ENCODE measurements around the gene GPR15. TPM values are rescaled to one million over a fixed set of nuclear protein-coding genes. Genes with fewer than 3 reads are reported as not detected.

Gene GPR15
- total RNA-seq, 1 donor from 2014 or later = not detected

- H3K4me3 Mint-ChIP-seq = peak overlapping the region; percentile 80
Observed at GRCh38 chr3:98521897-98522543, 9.8 kb upstream of the GPR15 start.

GRCh38 chr3:98522544-98523281, 9.1 kb upstream of the GPR15 start, which contains the start of gene CLDND1:
Gene CLDND1 (minus strand): TSS chr3:98522902. CDS start chr3:98521424, 1,478 bp downstream.
- TF ChIP-seq CTCF (IDR thresholded peaks at IDR 0.05; ENCODE audit: unreplicated experiment) = no peak
- Mint-ChIP-seq H3K4me3 (peak within 1 kb of the TSS; percentile 80), H3K4me1 (peaks cover 18% of the 10 kb centered on the region), H3K9me3 (no peaks in the 10 kb centered on the region), H3K27ac (peak within 1 kb of the TSS; percentile 97), H3K36me3 (peaks cover 9% of the 10 kb centered on the region), H3K27me3 (ENCODE audit: low read depth) (peaks cover 2% of the 10 kb centered on the region)
- peak; percentile 86 to 93 for DNase-seq (ENCODE audit: low spot score in 2 of 2, unreplicated experiment in 2 of 2)

More at GRCh38 chr3:98521897-98522543, 9.8 kb upstream of the GPR15 start:
- peaks cover 18% of the 10 kb centered on the region for H3K4me1 Mint-ChIP-seq
- no peaks in the 10 kb centered on the region for H3K9me3 Mint-ChIP-seq
- H3K27me3 Mint-ChIP-seq (ENCODE audit: low read depth) = peaks cover 2% of the 10 kb centered on the region
- H3K27ac Mint-ChIP-seq = peak overlapping the region; percentile 93
- DNase-seq (ENCODE audit: low spot score in 2 of 2, unreplicated experiment in 2 of 2) = peak in 1 of 2 experiments; percentile 43
- TF ChIP-seq CTCF (IDR thresholded peaks at IDR 0.05; ENCODE audit: unreplicated experiment) = no peak
- H3K36me3 Mint-ChIP-seq = peaks cover 9% of the 10 kb centered on the region

- Mint-ChIP-seq H3K27me3 (ENCODE audit: low read depth) (peaks cover 2% of the 10 kb centered on the region), H3K4me1 (peaks cover 18% of the 10 kb centered on the region), H3K4me3 (no peak overlapping the region), H3K27ac (no peak overlapping the region), H3K9me3 (no peaks in the 10 kb centered on the region), H3K36me3 (no peaks in the 10 kb centered on the region)
- no peak for TF ChIP-seq CTCF (IDR thresholded peaks at IDR 0.05; ENCODE audit: unreplicated experiment)
- no peak for DNase-seq (ENCODE audit: low spot score in 2 of 2, unreplicated experiment in 2 of 2)
Observed at GRCh38 chr3:98525494-98525893, 6.3 kb upstream of the GPR15 start.

GRCh38 chr3:98528474-98529346, 3.1 kb upstream of the GPR15 start:
- Mint-ChIP-seq H3K4me1 (no peaks in the 10 kb centered on the region), H3K4me3 (no peak overlapping the region), H3K36me3 (no peaks in the 10 kb centered on the region), H3K27me3 (ENCODE audit: low read depth) (peaks cover 10% of the 10 kb centered on the region), H3K9me3 (no peaks in the 10 kb centered on the region), H3K27ac (no peak overlapping the region)
- DNase-seq (ENCODE audit: low spot score in 2 of 2, unreplicated experiment in 2 of 2) = no peak
- no peak for TF ChIP-seq CTCF (IDR thresholded peaks at IDR 0.05; ENCODE audit: unreplicated experiment)

- no peak for TF ChIP-seq CTCF (IDR thresholded peaks at IDR 0.05; ENCODE audit: unreplicated experiment)
- no peaks in the 10 kb centered on the region for H3K4me1 Mint-ChIP-seq
- no peak overlapping the region for H3K4me3 Mint-ChIP-seq
- DNase-seq (ENCODE audit: low spot score in 2 of 2, unreplicated experiment in 2 of 2) = no peak
- H3K36me3 Mint-ChIP-seq = no peaks in the 10 kb centered on the region
- no peaks in the 10 kb centered on the region for H3K9me3 Mint-ChIP-seq
- H3K27ac Mint-ChIP-seq = no peak overlapping the region
- peaks cover 9% of the 10 kb centered on the region for H3K27me3 Mint-ChIP-seq (ENCODE audit: low read depth)
Observed at GRCh38 chr3:98529856-98530459, 1.8 kb upstream of the GPR15 start.

Measured in mesothelial cell of epicardium (in vitro differentiated cells).